PFSK-1 (cell line): Measurements from ENCODE around the gene KRTCAP3.

Experiments
- FOXP2 ChIP-seq: optimal IDR thresholded peaks from 2 replicates; pipeline ENCODE3; 2011; ENCODE audit warnings: borderline replicate concordance, control low read depth, inconsistent platforms; ENCODE audit not compliant: insufficient read depth; ENCODE audit errors: extremely low read length, extremely low read depth
- POLR2AphosphoS5 ChIP-seq: IDR thresholded peaks from 2 replicates; pipeline ENCODE4 v1.6.1; 2012; ENCODE audit warnings: low read depth, mild to moderate bottlenecking, control low read depth, low read length, moderate library complexity
- TAF1 ChIP-seq: IDR thresholded peaks from 2 replicates; pipeline ENCODE4 v1.6.1; 2012; ENCODE audit warnings: low read length, control low read depth, borderline replicate concordance; ENCODE audit not compliant: insufficient read depth
- TF ChIP-seq, protein P1 (sequence below), 2 experiments: IDR thresholded peaks; 2 replicates each; pipeline versions ENCODE4 v1.6.1 to v1.8.0; 2011 to 2012; ENCODE audit warnings: low read depth in 2 of 2, low read length in 2 of 2, control low read depth in 1 of 2, inconsistent platforms in 1 of 2, mild to moderate bottlenecking in 1 of 2, moderate library complexity in 1 of 2; ENCODE audit not compliant: insufficient read depth in 1 of 2

DNA sequence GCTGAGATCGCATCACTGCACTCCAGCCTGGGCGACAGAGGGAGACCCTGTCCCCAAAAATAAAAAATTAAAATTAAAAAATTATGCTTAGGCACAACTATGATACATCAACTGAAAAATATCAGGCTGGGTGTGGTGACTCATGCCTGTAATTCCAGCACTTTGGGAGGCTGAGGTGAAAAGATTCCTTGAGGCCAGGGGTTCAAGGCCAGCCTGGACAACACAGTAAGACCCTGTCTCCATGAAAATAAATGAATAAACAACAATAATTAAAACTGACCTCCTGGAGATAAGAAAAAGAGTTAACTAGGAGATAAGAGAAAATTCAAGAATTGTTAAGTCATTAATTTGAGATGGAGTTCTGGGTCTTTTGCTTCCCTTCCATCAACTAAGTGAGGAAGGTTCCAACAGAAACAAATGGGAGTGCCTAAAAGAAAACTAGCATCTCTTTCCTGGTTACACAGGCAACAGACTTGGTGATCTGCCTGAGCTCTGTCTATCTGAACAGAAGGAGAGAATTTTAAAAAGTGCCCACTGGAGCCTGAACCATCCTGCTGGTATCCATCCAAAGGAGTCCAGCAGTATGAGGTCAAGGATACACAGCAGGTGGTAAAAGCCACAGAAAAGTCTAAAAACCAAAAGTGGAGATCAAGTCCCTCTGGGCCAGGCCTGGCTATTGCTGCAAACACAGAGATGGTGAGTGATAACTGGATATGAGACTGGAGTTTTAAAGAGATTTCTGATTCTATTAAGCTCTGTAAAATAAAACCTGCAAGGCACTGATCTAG, 41.6 kb upstream of the KRTCAP3 start:
- no peak for TF ChIP-seq POLR2AphosphoS5
- TF ChIP-seq, protein P1, sequence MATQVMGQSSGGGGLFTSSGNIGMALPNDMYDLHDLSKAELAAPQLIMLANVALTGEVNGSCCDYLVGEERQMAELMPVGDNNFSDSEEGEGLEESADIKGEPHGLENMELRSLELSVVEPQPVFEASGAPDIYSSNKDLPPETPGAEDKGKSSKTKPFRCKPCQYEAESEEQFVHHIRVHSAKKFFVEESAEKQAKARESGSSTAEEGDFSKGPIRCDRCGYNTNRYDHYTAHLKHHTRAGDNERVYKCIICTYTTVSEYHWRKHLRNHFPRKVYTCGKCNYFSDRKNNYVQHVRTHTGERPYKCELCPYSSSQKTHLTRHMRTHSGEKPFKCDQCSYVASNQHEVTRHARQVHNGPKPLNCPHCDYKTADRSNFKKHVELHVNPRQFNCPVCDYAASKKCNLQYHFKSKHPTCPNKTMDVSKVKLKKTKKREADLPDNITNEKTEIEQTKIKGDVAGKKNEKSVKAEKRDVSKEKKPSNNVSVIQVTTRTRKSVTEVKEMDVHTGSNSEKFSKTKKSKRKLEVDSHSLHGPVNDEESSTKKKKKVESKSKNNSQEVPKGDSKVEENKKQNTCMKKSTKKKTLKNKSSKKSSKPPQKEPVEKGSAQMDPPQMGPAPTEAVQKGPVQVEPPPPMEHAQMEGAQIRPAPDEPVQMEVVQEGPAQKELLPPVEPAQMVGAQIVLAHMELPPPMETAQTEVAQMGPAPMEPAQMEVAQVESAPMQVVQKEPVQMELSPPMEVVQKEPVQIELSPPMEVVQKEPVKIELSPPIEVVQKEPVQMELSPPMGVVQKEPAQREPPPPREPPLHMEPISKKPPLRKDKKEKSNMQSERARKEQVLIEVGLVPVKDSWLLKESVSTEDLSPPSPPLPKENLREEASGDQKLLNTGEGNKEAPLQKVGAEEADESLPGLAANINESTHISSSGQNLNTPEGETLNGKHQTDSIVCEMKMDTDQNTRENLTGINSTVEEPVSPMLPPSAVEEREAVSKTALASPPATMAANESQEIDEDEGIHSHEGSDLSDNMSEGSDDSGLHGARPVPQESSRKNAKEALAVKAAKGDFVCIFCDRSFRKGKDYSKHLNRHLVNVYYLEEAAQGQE (IDR thresholded peaks at IDR 0.05; ENCODE audit: insufficient read depth in 1 of 2, low read depth in 2 of 2, low read length in 2 of 2) = no peak
- no peak for TF ChIP-seq TAF1
- TF ChIP-seq FOXP2 = no peak
